HepG2 (cell line): ENCODE results near the gene TNFSF12. TPM values are rescaled to one million over a fixed set of nuclear protein-coding genes. Genes with fewer than 3 reads are reported as not detected.

ENCODE experiments used
- ATF7 ChIP-seq, 2 experiments: fragments of 450-650 bp in 1 of 2; sonication (generic) in 1 of 2; formaldehyde crosslinking in 1 of 2; IDR thresholded peaks; 2 replicates each; pipeline versions ENCODE4 v1.4.0 to v1.6.1; 2016 to 2020; ENCODE audit warnings: antibody characterized with exemption in 1 of 2, mild to moderate bottlenecking in 1 of 2, missing genetic modification reagents in 1 of 2
- FOXA1 ChIP-seq, 2 experiments: fragments of 450-650 bp in 1 of 2; sonication (generic) in 1 of 2; formaldehyde crosslinking in 1 of 2; IDR thresholded peaks; 2 replicates each; pipeline versions ENCODE4 v1.4.0 to v1.6.1; 2016 to 2020; ENCODE audit warnings: missing genetic modification reagents in 1 of 2
- GABPB1 ChIP-seq: IDR thresholded peaks from 2 replicates; pipeline ENCODE4 v1.6.1; 2016; ENCODE audit warnings: mild to moderate bottlenecking, missing genetic modification reagents, moderate library complexity, missing compliant biosample characterization
- HDAC2 ChIP-seq: sonication (generic); formaldehyde crosslinking; IDR thresholded peaks from 2 replicates; pipeline ENCODE4 v1.4.0; 2020; ENCODE audit warnings: missing genetic modification reagents
- NAIF1 ChIP-seq: sonication (generic); formaldehyde crosslinking; IDR thresholded peaks from 2 replicates; pipeline ENCODE4 v1.5.0; 2020; ENCODE audit warnings: mild to moderate bottlenecking, missing genetic modification reagents, borderline replicate concordance
- SAFB2 ChIP-seq: sonication (generic); formaldehyde crosslinking; IDR thresholded peaks from 2 replicates; pipeline ENCODE4 v1.5.1; 2020; ENCODE audit warnings: missing genetic modification reagents, low read depth, mild to moderate bottlenecking, borderline replicate concordance
- TAF15 ChIP-seq: fragments of 200-400 bp; formaldehyde crosslinking; IDR thresholded peaks from one replicate; pipeline ENCODE4 v1.6.1; 2018; ENCODE audit warnings: mild to moderate bottlenecking, low read depth, low read length; ENCODE audit not compliant: poor library complexity, severe bottlenecking
- TP53 ChIP-seq: sonication (generic); formaldehyde crosslinking; conservative IDR thresholded peaks from 2 replicates; pipeline ENCODE4 v1.4.0; 2020; ENCODE audit warnings: missing genetic modification reagents
- ZBTB21 ChIP-seq: sonication (generic); formaldehyde crosslinking; IDR thresholded peaks from 2 replicates; pipeline ENCODE4 v1.4.0; 2020; ENCODE audit warnings: missing genetic modification reagents
- ZBTB33 ChIP-seq: sonication (generic); formaldehyde crosslinking; IDR thresholded peaks from 2 replicates; pipeline ENCODE4 v1.4.0; 2020; ENCODE audit warnings: missing genetic modification reagents
- ZKSCAN5 ChIP-seq: sonication (generic); formaldehyde crosslinking; IDR thresholded peaks from 2 replicates; pipeline ENCODE4 v1.5.1; 2020; ENCODE audit warnings: mild to moderate bottlenecking, missing genetic modification reagents
- ZNF687 ChIP-seq: sonication (generic); formaldehyde crosslinking; IDR thresholded peaks from 2 replicates; pipeline ENCODE4 v1.5.1; 2020; ENCODE audit warnings: mild to moderate bottlenecking, missing genetic modification reagents, moderate library complexity
- ZNF746 ChIP-seq: sonication (generic); formaldehyde crosslinking; IDR thresholded peaks from 2 replicates; pipeline ENCODE4 v1.8.0; 2022; ENCODE audit warnings: mild to moderate bottlenecking, missing genetic modification reagents
- ZNF770 ChIP-seq: sonication (generic); formaldehyde crosslinking; IDR thresholded peaks from 2 replicates; pipeline ENCODE4 v1.5.0; 2020; ENCODE audit warnings: mild to moderate bottlenecking, missing genetic modification reagents
- polyA plus RNA-seq, 8 experiments: library from polyadenylated mRNA; depleted of rRNA in 3 of 8; stranded (reverse) in 7 of 8; unstranded in 1 of 8; fragments of >200 nt; fragmentation: Illumina TruSeq in 4 of 8; extraction: Trizol in 4 of 8; gene quantifications; 2 replicates each; pipeline versions ENCODE4 v1.2.1 to v1.2.3, GENCODE V29; 2011 to 2016; ENCODE audit warnings: low read depth in 4 of 8, missing spikeins in 1 of 8, mixed read lengths in 1 of 8; ENCODE audit not compliant: insufficient read depth in 1 of 8
- total RNA-seq, 5 experiments: library from RNA; depleted of rRNA; stranded (reverse); fragments of >200 nt; fragmentation: Illumina TruSeq; extraction: Trizol; gene quantifications; 2 replicates each; pipeline ENCODE4 v1.2.3, GENCODE V29; 2016; ENCODE audit warnings: low read depth in 1 of 5
- TF ChIP-seq, protein P1 (sequence below): IDR thresholded peaks from 2 replicates; pipeline ENCODE4 v1.6.1; 2016; ENCODE audit warnings: missing compliant biosample characterization, missing genetic modification reagents, borderline replicate concordance
- TF ChIP-seq, protein P2 (sequence below): sonication (generic); formaldehyde crosslinking; IDR thresholded peaks from 2 replicates; pipeline ENCODE4 v1.4.0; 2020; ENCODE audit warnings: missing genetic modification reagents

The TNFSF12 gene
- total and polyA plus RNA-seq, 2 of the 13 experiments (the other 11 are each of a cell fraction or from before 2014, with no cell fraction given) = 0.93 to 7.2 TPM

GRCh38 chr17:7583253-7584109, 34.6 kb downstream of the TNFSF12 start, which contains the start of gene MPDU1 (continued):
- TF ChIP-seq, protein P1, sequence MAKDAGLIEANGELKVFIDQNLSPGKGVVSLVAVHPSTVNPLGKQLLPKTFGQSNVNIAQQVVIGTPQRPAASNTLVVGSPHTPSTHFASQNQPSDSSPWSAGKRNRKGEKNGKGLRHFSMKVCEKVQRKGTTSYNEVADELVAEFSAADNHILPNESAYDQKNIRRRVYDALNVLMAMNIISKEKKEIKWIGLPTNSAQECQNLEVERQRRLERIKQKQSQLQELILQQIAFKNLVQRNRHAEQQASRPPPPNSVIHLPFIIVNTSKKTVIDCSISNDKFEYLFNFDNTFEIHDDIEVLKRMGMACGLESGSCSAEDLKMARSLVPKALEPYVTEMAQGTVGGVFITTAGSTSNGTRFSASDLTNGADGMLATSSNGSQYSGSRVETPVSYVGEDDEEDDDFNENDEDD (CRISPR knock-in tag) = peak; percentile 94
- TF ChIP-seq ZBTB21 (CRISPR knock-in tag) (peak; percentile 19; the same call in 1 of the 2 replicates), ZBTB33 (CRISPR knock-in tag) (peak; percentile 58), ATF7 (IDR thresholded peaks at IDR 0.05) (no peak), ATF7 (CRISPR knock-in tag; IDR thresholded peaks at IDR 0.05) (no peak), HDAC2 (CRISPR knock-in tag) (peak; percentile 4; the same call in 1 of the 2 replicates), SAFB2 (CRISPR knock-in tag) (peak; percentile 39; the same call in 1 of the 2 replicates), TAF15 (no peak), ZNF687 (CRISPR knock-in tag) (peak; percentile 98), NAIF1 (CRISPR knock-in tag) (peak; percentile 67; the same call in 1 of the 2 replicates), FOXA1 (IDR thresholded peaks at IDR 0.05) (no peak), FOXA1 (CRISPR knock-in tag; IDR thresholded peaks at IDR 0.05) (peak; percentile 39; the same call in 1 of the 2 replicates), ZNF770 (CRISPR knock-in tag) (0 out of 2 replicates have a peak, but pooled peaks have one; percentile 7), TP53 (CRISPR knock-in tag) (peak; percentile 85; the same call in 1 of the 2 replicates), GABPB1 (CRISPR knock-in tag) (peak; percentile 94), ZKSCAN5 (no peak), ZNF746 (CRISPR knock-in tag) (peak; percentile 67; the same call in 1 of the 2 replicates)
- TF ChIP-seq, protein P2, sequence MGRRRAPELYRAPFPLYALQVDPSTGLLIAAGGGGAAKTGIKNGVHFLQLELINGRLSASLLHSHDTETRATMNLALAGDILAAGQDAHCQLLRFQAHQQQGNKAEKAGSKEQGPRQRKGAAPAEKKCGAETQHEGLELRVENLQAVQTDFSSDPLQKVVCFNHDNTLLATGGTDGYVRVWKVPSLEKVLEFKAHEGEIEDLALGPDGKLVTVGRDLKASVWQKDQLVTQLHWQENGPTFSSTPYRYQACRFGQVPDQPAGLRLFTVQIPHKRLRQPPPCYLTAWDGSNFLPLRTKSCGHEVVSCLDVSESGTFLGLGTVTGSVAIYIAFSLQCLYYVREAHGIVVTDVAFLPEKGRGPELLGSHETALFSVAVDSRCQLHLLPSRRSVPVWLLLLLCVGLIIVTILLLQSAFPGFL (CRISPR knock-in tag) = 0 out of 2 replicates have a peak, but pooled peaks have one; percentile 32
